DMS53 treated with DMSO at 0.1 percent for 48 hours (cell line): Measurements from ENCODE around the gene MOK.
"Not testable (repeated sequence)": the region's sequence is repeated elsewhere in the genome, so short reads cannot be mapped to it uniquely, and the experiment has no call there.

Source experiments
- DNase-seq: peaks from one replicate; lab custom pipeline; 2025; ENCODE audit not compliant: unreplicated experiment; lab: John Stamatoyannopoulos, UW

Gene MOK

GRCh38 chr14:102321456-102322422 lies 16.8 kb upstream of the MOK start:
- DNase-seq = no peak

GRCh38 chr14:102320671-102321455 lies 15.9 kb upstream of the MOK start:
- DNase-seq = no peak

- DNase-seq = no peak
Observed at GRCh38 chr14:102320033-102320660, 15.2 kb upstream of the MOK start.

GRCh38 chr14:102319351-102320032 lies 14.5 kb upstream of the MOK start, which contains the start of gene ZNF839:
TSS of gene ZNF839 (plus strand) at chr14:102319746. CDS start at chr14:102319766, 20 bp downstream.
- peak; percentile 59 for DNase-seq

- no peak for DNase-seq
Observed at GRCh38 chr14:102318781-102319276, 13.9 kb upstream of the MOK start.

GRCh38 chr14:102317564-102318248 lies 12.7 kb upstream of the MOK start:
- peak; percentile 45 for DNase-seq

- peak; percentile 68 for DNase-seq
Observed at GRCh38 chr14:102316743-102317563, 12.0 kb upstream of the MOK start.

- peak; percentile 26 for DNase-seq
Observed at GRCh38 chr14:102316338-102316742, 11.4 kb upstream of the MOK start.

- DNase-seq = no peak
Observed at GRCh38 chr14:102315121-102315520, 10.2 kb upstream of the MOK start.

GRCh38 chr14:102314242-102315011 lies 9.5 kb upstream of the MOK start:
- peak; percentile 32 for DNase-seq

- no peak for DNase-seq
Observed at GRCh38 chr14:102303664-102304063, 1.3 kb downstream of the MOK start.

- DNase-seq = not testable (repeated sequence)
Observed at GRCh38 chr14:102298303-102299070, 6.5 kb downstream of the MOK start.

GRCh38 chr14:102297436-102298170 lies 7.4 kb downstream of the MOK start:
- no peak for DNase-seq

- DNase-seq = no peak
Observed at GRCh38 chr14:102295270-102295669, 9.7 kb downstream of the MOK start.

- DNase-seq = no peak
Observed at GRCh38 chr14:102293781-102294180, 11.2 kb downstream of the MOK start.

GRCh38 chr14:102292441-102292840 lies 12.5 kb downstream of the MOK start:
- no peak for DNase-seq

GRCh38 chr14:102288139-102288538 lies 16.8 kb downstream of the MOK start:
- no peak for DNase-seq
